Transverse colon (tissue), 4 donors: Measurements from ENCODE around the gene GSTA4. TPM values are rescaled to one million over a fixed set of nuclear protein-coding genes. Genes with fewer than 3 reads are reported as not detected.
"Not testable (repeated sequence)": the region's sequence is repeated elsewhere in the genome, so short reads cannot be mapped to it uniquely, and the experiment has no call there.

Source experiments
- DNase-seq: peaks from one replicate; pipeline ENCODE4 v3.0.0-alpha.2; 2019
- H3K27ac ChIP-seq, 4 donors: fragments of 200-600 bp; sonication (generic); 2 replicates each; pipeline ENCODE4 v1.5.1; 2016 to 2018; ENCODE audit warnings: inconsistent platforms in 4 of 4
- H3K27me3 ChIP-seq: fragments of 200-600 bp; sonication (generic); 2 replicates; pipeline ENCODE4 v1.5.1; 2017; ENCODE audit warnings: inconsistent platforms
- H3K36me3 ChIP-seq, 4 donors: fragments of 200-600 bp; sonication (generic); 2 replicates each; pipeline ENCODE4 v1.5.1; 2017 to 2019; ENCODE audit warnings: inconsistent platforms in 4 of 4
- H3K4me1 ChIP-seq, 4 donors: fragments of 200-600 bp; sonication (generic); 2 replicates each; pipeline ENCODE4 v1.5.1; 2017 to 2020; ENCODE audit warnings: inconsistent platforms in 4 of 4
- H3K4me3 ChIP-seq, 4 donors: fragments of 200-600 bp; sonication (generic); 1 replicate in 1 of 4; 2 replicates in 3 of 4; pipeline versions ENCODE4 v1.5.1 to v1.6.1; 2017 to 2019; ENCODE audit warnings: inconsistent platforms in 4 of 4
- H3K9me3 ChIP-seq, 2 donors: fragments of 200-600 bp; sonication (generic); 2 replicates each; pipeline ENCODE4 v1.5.1; 2017 to 2019; ENCODE audit warnings: inconsistent platforms in 2 of 2
- CTCF ChIP-seq, 5 experiments: fragments of 200-600 bp in 3 of 5; fragments of 450-650 bp in 2 of 5; sonication (generic) in 3 of 5; IDR thresholded peaks; 1 replicate in 2 of 5; 2 replicates in 3 of 5; pipeline ENCODE4 v1.5.1; 2016 to 2017; ENCODE audit warnings: antibody characterized with exemption in 5 of 5, inconsistent platforms in 3 of 5, mild to moderate bottlenecking in 2 of 5, moderate library complexity in 1 of 5
- EP300 ChIP-seq: sonication (generic); formaldehyde crosslinking; IDR thresholded peaks from one replicate; pipeline ENCODE4 v1.6.1; 2017; ENCODE audit warnings: antibody characterized with exemption, low read depth
- POLR2A ChIP-seq: fragments of 450-650 bp; IDR thresholded peaks from one replicate; pipeline ENCODE4 v1.6.1; 2016; ENCODE audit warnings: antibody characterized with exemption, mild to moderate bottlenecking, moderate library complexity
- POLR2AphosphoS5 ChIP-seq, 3 donors: sonication (generic); formaldehyde crosslinking; IDR thresholded peaks; one replicate each; pipeline ENCODE4 v1.6.1; 2016; ENCODE audit warnings: antibody characterized with exemption in 3 of 3
- WGBS, 2 donors: methylation state at CpG; one replicate each; pipeline ENCODE4 v1.1.5; 2018; ENCODE audit warnings: low coverage in 1 of 2; 5-methylcytosine and 5-hydroxymethylcytosine counted together
- in situ Hi-C, 4 donors: fragments of 200-750 bp; cut with MboI; loops; one replicate each; pipeline versions ENCODE4 v1.15.0 to v1.15.1; 2017; ENCODE audit warnings: low sequenced_read_pairs in 3 of 4, low pct_ligation_motif_present in 1 of 4, low pct_unique_long_range_greater_than_20kb in 1 of 4
- intact Hi-C: fragments of 100-400 bp; cut with DNase I; formaldehyde crosslinking; loops from one replicate; pipeline ENCODE4 v1.15.1; 2023; ENCODE audit warnings: low total_unique reads
- total RNA-seq, 4 donors: library from RNA; depleted of rRNA; stranded (reverse); fragments of >200 nt; gene quantifications; one replicate each; pipeline ENCODE4 v1.1.0, GENCODE V29; 2016

The GSTA4 gene
- total RNA-seq, result 10 to 100 TPM in 2 of 4 donors, 1 to 10 TPM in 2; 1.5 to 47.4 (median 11.2) TPM

- Histone ChIP-seq H3K4me1 (peaks cover 8 to 46% (median 18%) of the 10 kb centered on the region in 4 donors), H3K4me3 (peak within 1 kb of the TSS; percentile 54 to 90 (median 74)), H3K27ac (peak within 1 kb of the TSS; percentile 89 to 95 (median 92))
- H3K27me3 ChIP-seq, H3K36me3 ChIP-seq, H3K9me3 ChIP-seq: not testable (repeated sequence)
- WGBS, 2 donors, result 0 to 1% methylated on average over 16 to 32 of the region's 41 CpGs
- in situ Hi-C loops (loop anchor here in 2 of 4 donors (10.0 kb wide), 1 partner anchor 60 kb away; no protein-coding TSS in a partner anchor), intact Hi-C loops (loop anchor here (5.0 to 10.0 kb wide), 2 partner anchors 360 to 542 kb away; no protein-coding TSS in a partner anchor)
- peak; percentile 59 to 92 (median 71) for TF ChIP-seq CTCF (IDR thresholded peaks at IDR 0.05)
- TF ChIP-seq POLR2A, result peak; percentile 86
- TF ChIP-seq POLR2AphosphoS5 (IDR thresholded peaks at IDR 0.05), result peak; percentile 90 to 92 (median 90)
- peak; percentile 96 for DNase-seq
Measured at GRCh38 chr6:52995089-52995912, at the start of gene GSTA4. Gene GSTA4, minus strand, starts transcription at chr6:52995284. Its CDS starts 1,041 bp downstream, at chr6:52994243.

GRCh38 chr6:53044572-53044971, 49.5 kb upstream of the GSTA4 start:
- H3K27ac ChIP-seq, result no peak overlapping the region

GRCh38 chr6:53044071-53044470, 49.0 kb upstream of the GSTA4 start:
- Histone ChIP-seq H3K36me3 (peaks cover 0 to 14% (median 5%) of the 10 kb centered on the region in 4 donors), H3K27me3 (no peaks in the 10 kb centered on the region), H3K27ac (peak overlapping the region in 2 of 4 donors; percentile 18 to 29), H3K9me3 (no peaks in the 10 kb centered on the region), H3K4me3 (no peak overlapping the region), H3K4me1 (peaks cover 0 to 27% (median 6%) of the 10 kb centered on the region in 4 donors)
- in situ Hi-C loops (no loop called here), intact Hi-C loops (no loop called here)
- WGBS, 2 donors, result 75% methylated on average over 4 of the region's 4 CpGs; no CpG with 5 or more reads in 1 of the 2 donors
- TF ChIP-seq CTCF (IDR thresholded peaks at IDR 0.05), result no peak
- no peak for TF ChIP-seq EP300
- no peak for TF ChIP-seq POLR2AphosphoS5 (IDR thresholded peaks at IDR 0.05)
- no peak for TF ChIP-seq POLR2A
- no peak for DNase-seq

More at GRCh38 chr6:53044572-53044971, 49.5 kb upstream of the GSTA4 start:
- WGBS, 2 donors, result 62 to 89% methylated on average over 1 to 4 of the region's 4 CpGs
- DNase-seq, result no peak
- no peaks in the 10 kb centered on the region for H3K27me3 ChIP-seq
- H3K36me3 ChIP-seq, result peaks cover 0 to 9% (median 4%) of the 10 kb centered on the region in 4 donors
- H3K9me3 ChIP-seq, result no peaks in the 10 kb centered on the region
- in situ Hi-C loops (no loop called here), intact Hi-C loops (no loop called here)
- no peak for TF ChIP-seq EP300
- TF ChIP-seq POLR2AphosphoS5 (IDR thresholded peaks at IDR 0.05), result no peak
- TF ChIP-seq CTCF (IDR thresholded peaks at IDR 0.05), result no peak
- TF ChIP-seq POLR2A, result no peak
- no peak overlapping the region for H3K4me3 ChIP-seq
- H3K4me1 ChIP-seq, result peaks cover 0 to 27% (median 6%) of the 10 kb centered on the region in 4 donors

- in situ Hi-C loops (no loop called here), intact Hi-C loops (no loop called here)
- no peak for TF ChIP-seq CTCF (IDR thresholded peaks at IDR 0.05)
- TF ChIP-seq POLR2A, result no peak
- TF ChIP-seq POLR2AphosphoS5 (IDR thresholded peaks at IDR 0.05), result no peak
- TF ChIP-seq EP300, result no peak
- H3K4me3 ChIP-seq, result no peak overlapping the region
- peak overlapping the region in 2 of 4 donors; percentile 29 to 46 for H3K27ac ChIP-seq
- H3K4me1 ChIP-seq, result peaks cover 0 to 26% (median 6%) of the 10 kb centered on the region in 4 donors
- no peaks in the 10 kb centered on the region for H3K27me3 ChIP-seq
- no peak for DNase-seq
- no peaks in the 10 kb centered on the region for H3K9me3 ChIP-seq
- peaks cover 0 to 14% (median 5%) of the 10 kb centered on the region in 4 donors for H3K36me3 ChIP-seq
Measured at GRCh38 chr6:53043581-53043980, 48.5 kb upstream of the GSTA4 start.
